Activated T-helper 1 cell treated with anti-CD3 and anti-CD28 coated beads, Interleukin-12 subunit alpha, Interleukin-12 subunit beta, Interleukin-2, Interleukin-4 antibody, amounts not matched to agents 30 ng/mL and 10 ng/mL and 1 ng/mL, durations not matched to agents 14 hours and 24 hours and 36 hours (primary cell): ENCODE data around the gene TM9SF2. TPM values are rescaled to one million over a fixed set of nuclear protein-coding genes. Genes with fewer than 3 reads are reported as not detected.

Experiments
- DNase-seq: peaks from one replicate; pipeline ENCODE4 v3.0.0; 2021; ENCODE audit warnings: low spot score
- H3K27ac Mint-ChIP-seq: one replicate; pipeline ENCODE4 v1.8.0; 2021; ENCODE audit warnings: mild to moderate bottlenecking, mixed read lengths
- H3K27me3 Mint-ChIP-seq: one replicate; pipeline ENCODE4 v1.8.0; 2022; ENCODE audit warnings: mild to moderate bottlenecking, moderate library complexity, mixed read lengths; ENCODE audit not compliant: insufficient read depth
- H3K36me3 Mint-ChIP-seq: one replicate; pipeline ENCODE4 v1.8.0; 2021; ENCODE audit warnings: low read depth, mixed read lengths
- H3K4me1 Mint-ChIP-seq: one replicate; pipeline ENCODE4 v1.8.0; 2021; ENCODE audit warnings: low read depth, mixed read lengths
- H3K4me3 Mint-ChIP-seq: one replicate; pipeline ENCODE4 v1.8.0; 2021; ENCODE audit warnings: mild to moderate bottlenecking, moderate library complexity, mixed read lengths
- H3K9me3 Mint-ChIP-seq: one replicate; pipeline ENCODE4 v1.8.0; 2021; ENCODE audit warnings: mixed read lengths
- intact Hi-C: fragments of 100-400 bp; cut with micrococcal nuclease; formaldehyde crosslinking; loops from one replicate; pipeline ENCODE4 v1.15.1; 2024
- total RNA-seq: library from RNA; stranded (reverse); gene quantifications from 2 replicates; pipeline ENCODE4 v1.2.3, GENCODE V29; 2022

Gene TM9SF2
- total RNA-seq, 1 donor from 2014 or later: 59.1 TPM

- Mint-ChIP-seq H3K4me1 (peaks cover 70% of the 10 kb centered on the region), H3K9me3 (no peaks in the 10 kb centered on the region), H3K36me3 (peaks cover 12% of the 10 kb centered on the region), H3K27ac (peak overlapping the region; percentile 95), H3K4me3 (peak overlapping the region; percentile 96), H3K27me3 (peaks cover 1% of the 10 kb centered on the region)
- intact Hi-C loops: loop anchor here (1.0 to 5.0 kb wide), 5 partner anchors 64 to 891 kb away; partner anchors contain the start of gene CLYBL
- DNase-seq: no peak
Observed at GRCh38 chr13:99500839-99501183, 461 bp upstream of the TM9SF2 start.

DNA sequence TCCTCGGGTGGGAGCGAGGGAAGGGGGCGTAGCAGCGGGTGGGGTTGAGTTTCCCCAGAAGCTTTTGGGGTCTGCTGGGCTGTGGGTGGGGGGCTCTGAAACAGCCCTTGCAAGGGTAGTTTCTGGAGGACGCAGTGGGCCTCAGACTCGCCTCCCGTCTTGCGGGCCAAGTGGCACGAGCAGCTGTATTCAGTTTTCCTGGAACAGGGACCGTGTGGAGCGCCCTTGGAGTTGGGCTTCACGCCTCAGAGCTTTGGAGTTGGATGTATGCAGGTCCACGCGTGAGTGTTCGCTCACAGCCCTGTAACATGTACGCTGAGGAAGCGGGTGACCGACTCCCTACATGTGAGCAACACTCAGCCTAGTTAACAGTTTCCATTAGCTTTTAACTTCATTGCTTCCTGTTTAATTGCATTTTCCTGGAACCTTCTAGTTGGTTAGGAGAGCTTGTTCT, 603 bp downstream of the TM9SF2 start:
- no peak for DNase-seq
- Mint-ChIP-seq H3K4me3 (peak overlapping the region; percentile 96), H3K27me3 (peaks cover 1% of the 10 kb centered on the region), H3K9me3 (no peaks in the 10 kb centered on the region), H3K27ac (peak overlapping the region; percentile 95), H3K36me3 (peaks cover 14% of the 10 kb centered on the region), H3K4me1 (peaks cover 70% of the 10 kb centered on the region)
- intact Hi-C loops: loop anchor here (1.0 to 5.0 kb wide), 4 partner anchors 65 to 890 kb away; partner anchors contain the start of gene CLYBL

DNA sequence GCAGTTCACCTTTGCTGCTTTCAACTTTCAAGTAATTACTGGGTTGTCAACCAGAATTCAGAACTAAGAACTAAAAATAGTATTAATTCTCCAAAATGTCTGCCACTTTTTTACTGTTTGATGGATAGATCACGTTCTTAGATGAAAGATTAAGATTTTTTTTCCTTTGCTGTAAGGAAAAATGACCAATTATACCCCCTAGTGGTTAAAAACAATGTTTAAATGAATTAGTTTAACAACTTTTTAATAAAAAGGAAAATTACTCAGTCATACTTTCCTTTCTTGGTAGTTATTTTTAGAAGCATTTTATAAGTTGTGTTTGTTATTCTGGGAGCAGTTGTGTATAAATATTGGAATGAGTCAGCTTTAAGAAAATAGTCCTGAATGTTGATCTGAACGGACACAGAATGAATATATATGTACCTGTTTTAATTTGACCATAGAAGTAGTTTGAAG, 4.6 kb downstream of the TM9SF2 start:
- H3K4me3 Mint-ChIP-seq: no peak overlapping the region

GRCh38 chr13:99506634-99507033, 5.4 kb downstream of the TM9SF2 start:
- intact Hi-C loops: no loop called here
- peak overlapping the region; percentile 47 for H3K4me3 Mint-ChIP-seq
- H3K4me1 Mint-ChIP-seq: peaks cover 70% of the 10 kb centered on the region
- no peaks in the 10 kb centered on the region for H3K27me3 Mint-ChIP-seq
- no peak overlapping the region for H3K27ac Mint-ChIP-seq
- H3K9me3 Mint-ChIP-seq: peaks cover 11% of the 10 kb centered on the region
- DNase-seq: no peak
- peaks cover 43% of the 10 kb centered on the region for H3K36me3 Mint-ChIP-seq

More for the DNA sequence above, 4.6 kb downstream of the TM9SF2 start:
- H3K4me1 Mint-ChIP-seq: peaks cover 66% of the 10 kb centered on the region
- peaks cover 1% of the 10 kb centered on the region for H3K27me3 Mint-ChIP-seq
- DNase-seq: no peak
- intact Hi-C loops: loop anchor here (1.0 kb wide), 1 partner anchor 64 kb away; no protein-coding TSS in a partner anchor
- peaks cover 37% of the 10 kb centered on the region for H3K36me3 Mint-ChIP-seq
- H3K9me3 Mint-ChIP-seq: peaks cover 11% of the 10 kb centered on the region
- H3K27ac Mint-ChIP-seq: no peak overlapping the region

DNA sequence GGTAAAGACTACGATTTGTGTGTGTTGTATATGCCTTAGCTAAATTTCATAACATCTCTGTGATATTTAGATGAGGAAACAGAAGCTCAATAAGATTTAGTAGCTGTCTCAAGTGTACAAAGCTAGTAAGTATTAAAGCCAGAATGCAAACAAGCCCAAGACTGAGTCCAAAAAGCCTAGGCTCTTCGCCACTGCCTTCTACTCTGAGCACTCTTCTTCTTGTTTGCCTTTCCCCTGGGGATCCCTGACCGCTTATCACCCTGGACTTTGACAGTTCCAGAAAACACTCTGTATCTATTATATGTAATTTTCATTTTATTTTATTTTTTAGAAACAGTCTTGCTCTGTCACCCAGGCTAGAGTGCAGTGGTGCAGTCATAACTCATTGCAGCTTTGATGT, 5.8 kb downstream of the TM9SF2 start:
- no peak for DNase-seq
- no peak overlapping the region for H3K4me3 Mint-ChIP-seq
- H3K27me3 Mint-ChIP-seq: no peaks in the 10 kb centered on the region
- peaks cover 69% of the 10 kb centered on the region for H3K4me1 Mint-ChIP-seq
- H3K27ac Mint-ChIP-seq: no peak overlapping the region
- peaks cover 11% of the 10 kb centered on the region for H3K9me3 Mint-ChIP-seq
- peaks cover 40% of the 10 kb centered on the region for H3K36me3 Mint-ChIP-seq
- intact Hi-C loops: no loop called here

GRCh38 chr13:99507551-99507950, 6.3 kb downstream of the TM9SF2 start:
- H3K4me3 Mint-ChIP-seq: no peak overlapping the region
- H3K4me1 Mint-ChIP-seq: peaks cover 69% of the 10 kb centered on the region
- H3K27me3 Mint-ChIP-seq: no peaks in the 10 kb centered on the region
- peaks cover 11% of the 10 kb centered on the region for H3K9me3 Mint-ChIP-seq
- no peak for DNase-seq
- intact Hi-C loops: no loop called here
- H3K27ac Mint-ChIP-seq: no peak overlapping the region
- peaks cover 37% of the 10 kb centered on the region for H3K36me3 Mint-ChIP-seq

- Mint-ChIP-seq H3K9me3 (peaks cover 11% of the 10 kb centered on the region), H3K4me3 (no peak overlapping the region), H3K4me1 (peaks cover 71% of the 10 kb centered on the region), H3K27me3 (no peaks in the 10 kb centered on the region), H3K27ac (no peak overlapping the region), H3K36me3 (peaks cover 37% of the 10 kb centered on the region)
- DNase-seq: no peak
- intact Hi-C loops: no loop called here
Observed at GRCh38 chr13:99507986-99508385, 6.7 kb downstream of the TM9SF2 start.

GRCh38 chr13:99509479-99509878, 8.2 kb downstream of the TM9SF2 start:
- intact Hi-C loops: no loop called here

DNA sequence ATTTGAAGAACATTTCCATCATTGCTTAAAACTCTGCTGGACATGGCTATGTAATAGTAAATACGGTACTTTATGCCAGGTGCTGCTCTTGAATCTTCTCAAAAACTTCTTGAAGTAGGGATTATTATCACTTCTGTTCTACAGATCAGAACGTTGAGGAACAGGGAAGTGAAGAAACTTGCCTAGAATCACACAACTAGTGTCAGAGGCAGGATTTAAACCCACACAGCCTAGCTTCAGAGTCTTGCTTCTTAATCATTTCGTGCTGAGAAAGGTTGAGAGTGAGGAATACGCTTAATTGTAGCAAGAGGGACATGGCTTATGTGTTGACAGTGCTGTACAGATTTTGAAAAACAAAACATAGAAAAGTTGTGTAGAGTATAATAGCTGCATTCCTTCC, 13.5 kb downstream of the TM9SF2 start:
- Mint-ChIP-seq H3K4me1 (peaks cover 32% of the 10 kb centered on the region), H3K4me3 (no peak overlapping the region), H3K36me3 (peaks cover 14% of the 10 kb centered on the region), H3K27me3 (no peaks in the 10 kb centered on the region), H3K9me3 (no peaks in the 10 kb centered on the region), H3K27ac (no peak overlapping the region)
- intact Hi-C loops: no loop called here
- no peak for DNase-seq

More at GRCh38 chr13:99509479-99509878, 8.2 kb downstream of the TM9SF2 start:
- no peak overlapping the region for H3K27ac Mint-ChIP-seq
- H3K9me3 Mint-ChIP-seq: peaks cover 11% of the 10 kb centered on the region
- H3K4me1 Mint-ChIP-seq: peaks cover 63% of the 10 kb centered on the region
- no peak overlapping the region for H3K4me3 Mint-ChIP-seq
- no peaks in the 10 kb centered on the region for H3K27me3 Mint-ChIP-seq
- peaks cover 35% of the 10 kb centered on the region for H3K36me3 Mint-ChIP-seq
- DNase-seq: no peak

DNA sequence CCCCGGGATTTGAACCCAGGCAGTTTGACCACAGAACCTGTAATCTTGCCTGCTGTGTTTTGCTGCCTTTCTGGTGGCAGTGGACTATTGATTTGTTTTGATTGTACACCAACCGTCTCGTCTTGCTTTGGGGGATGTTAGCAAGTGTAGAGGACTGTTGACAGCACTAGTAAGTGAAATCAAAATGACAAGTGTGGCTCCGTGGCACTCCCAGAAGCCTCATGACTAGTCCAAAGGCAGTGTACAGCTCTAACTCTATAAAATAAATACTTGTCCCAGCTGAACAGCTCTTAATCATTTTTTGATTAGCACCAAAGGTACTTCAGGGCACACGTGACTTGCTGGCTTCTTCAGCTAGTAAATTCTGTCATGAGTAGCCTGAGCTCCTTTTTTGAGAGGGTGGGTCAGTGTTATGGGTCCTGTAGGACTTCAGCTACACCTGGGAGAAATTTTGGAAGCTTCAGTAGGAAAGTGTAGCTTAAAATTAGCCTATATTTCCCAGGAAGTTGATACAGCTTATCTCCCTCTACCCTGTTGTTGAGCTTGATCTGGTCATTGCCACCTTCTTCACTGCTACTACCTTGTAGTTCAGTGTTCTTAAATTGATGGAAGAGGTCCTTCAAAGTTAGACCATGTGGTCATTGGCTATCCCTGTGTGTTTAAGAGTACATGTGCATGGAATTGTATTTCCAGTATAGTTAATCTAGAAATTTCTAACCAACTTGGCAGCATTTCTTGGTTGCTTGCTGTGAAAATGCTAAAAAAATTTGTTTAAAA, 15.1 kb downstream of the TM9SF2 start:
- no peak for DNase-seq

DNA sequence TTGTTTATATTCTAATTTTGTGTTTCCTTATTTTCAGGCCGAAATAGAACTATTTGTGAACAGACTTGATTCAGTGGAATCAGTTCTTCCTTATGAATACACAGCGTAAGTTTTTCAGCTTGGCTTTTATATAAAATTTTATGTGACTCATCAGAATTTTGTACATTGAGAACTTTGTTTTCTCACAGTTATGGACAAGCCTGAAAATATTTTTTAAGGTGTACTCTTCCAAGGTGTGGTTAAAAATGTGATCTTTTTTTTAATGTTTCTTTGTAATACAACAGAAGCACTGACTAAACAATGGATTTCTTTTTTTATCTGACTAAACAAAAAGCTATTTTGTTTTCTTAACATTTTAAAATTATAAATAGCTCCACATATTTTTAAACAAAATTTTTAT, 16.3 kb downstream of the TM9SF2 start:
- Mint-ChIP-seq H3K4me3 (no peak overlapping the region), H3K27me3 (no peaks in the 10 kb centered on the region), H3K4me1 (peaks cover 10% of the 10 kb centered on the region), H3K36me3 (peaks cover 12% of the 10 kb centered on the region), H3K27ac (no peak overlapping the region), H3K9me3 (no peaks in the 10 kb centered on the region)
- intact Hi-C loops: no loop called here
- no peak for DNase-seq

More for the DNA sequence above, 15.1 kb downstream of the TM9SF2 start:
- no peaks in the 10 kb centered on the region for H3K9me3 Mint-ChIP-seq
- no peaks in the 10 kb centered on the region for H3K27me3 Mint-ChIP-seq
- no peak overlapping the region for H3K4me3 Mint-ChIP-seq
- H3K36me3 Mint-ChIP-seq: peaks cover 7% of the 10 kb centered on the region
- peaks cover 19% of the 10 kb centered on the region for H3K4me1 Mint-ChIP-seq
- intact Hi-C loops: no loop called here
- no peak overlapping the region for H3K27ac Mint-ChIP-seq

- no peak for DNase-seq
- intact Hi-C loops: no loop called here
- Mint-ChIP-seq H3K27ac (no peak overlapping the region), H3K4me1 (peaks cover 6% of the 10 kb centered on the region), H3K36me3 (peaks cover 13% of the 10 kb centered on the region), H3K4me3 (no peak overlapping the region), H3K9me3 (no peaks in the 10 kb centered on the region), H3K27me3 (no peaks in the 10 kb centered on the region)
Observed at GRCh38 chr13:99517984-99518383, 16.7 kb downstream of the TM9SF2 start.

GRCh38 chr13:99522298-99522697, 21.0 kb downstream of the TM9SF2 start:
- Mint-ChIP-seq H3K4me1 (peaks cover 33% of the 10 kb centered on the region), H3K27me3 (no peaks in the 10 kb centered on the region), H3K36me3 (peaks cover 43% of the 10 kb centered on the region), H3K27ac (no peak overlapping the region), H3K9me3 (no peaks in the 10 kb centered on the region), H3K4me3 (no peak overlapping the region)
- intact Hi-C loops: no loop called here
- no peak for DNase-seq
